T-helper 22 cell (primary cell): ENCODE data around the gene ANKRD44.

Source experiments
- DNase-seq: peaks from one replicate; pipeline ENCODE4 v3.0.0-alpha.2; 2020; ENCODE audit warnings: low read depth

ANKRD44 gene

GRCh38 chr2:197108758-197109157 lies 201.8 kb downstream of the ANKRD44 start:
- DNase-seq: no peak

GRCh38 chr2:197107291-197108269 lies 203.0 kb downstream of the ANKRD44 start:
- DNase-seq: no peak

DNA sequence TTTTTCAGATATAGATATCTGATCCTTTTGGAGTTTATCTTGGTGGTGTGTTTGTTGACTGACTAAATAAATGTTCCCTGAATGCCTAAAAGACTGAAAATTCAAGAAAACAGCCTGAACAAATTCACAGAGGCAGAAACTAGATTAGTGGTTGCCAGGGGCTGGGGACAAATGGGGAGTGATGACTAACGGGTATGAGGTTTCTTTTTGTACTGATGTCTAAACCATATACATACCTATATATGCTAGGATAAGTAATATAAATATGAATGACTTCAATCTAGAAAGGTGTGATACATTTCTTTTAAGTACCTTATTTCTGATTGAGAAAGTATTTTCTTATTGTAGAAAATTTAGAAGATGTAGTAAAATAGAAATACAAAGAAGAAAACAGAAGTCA lies 207.2 kb downstream of the ANKRD44 start:
- DNase-seq: no peak

GRCh38 chr2:197102231-197102630 lies 208.3 kb downstream of the ANKRD44 start:
- DNase-seq: no peak

- DNase-seq: no peak
These were observed 209.1 kb downstream of the ANKRD44 start for GRCh38 chr2:197101519-197101918.

DNA sequence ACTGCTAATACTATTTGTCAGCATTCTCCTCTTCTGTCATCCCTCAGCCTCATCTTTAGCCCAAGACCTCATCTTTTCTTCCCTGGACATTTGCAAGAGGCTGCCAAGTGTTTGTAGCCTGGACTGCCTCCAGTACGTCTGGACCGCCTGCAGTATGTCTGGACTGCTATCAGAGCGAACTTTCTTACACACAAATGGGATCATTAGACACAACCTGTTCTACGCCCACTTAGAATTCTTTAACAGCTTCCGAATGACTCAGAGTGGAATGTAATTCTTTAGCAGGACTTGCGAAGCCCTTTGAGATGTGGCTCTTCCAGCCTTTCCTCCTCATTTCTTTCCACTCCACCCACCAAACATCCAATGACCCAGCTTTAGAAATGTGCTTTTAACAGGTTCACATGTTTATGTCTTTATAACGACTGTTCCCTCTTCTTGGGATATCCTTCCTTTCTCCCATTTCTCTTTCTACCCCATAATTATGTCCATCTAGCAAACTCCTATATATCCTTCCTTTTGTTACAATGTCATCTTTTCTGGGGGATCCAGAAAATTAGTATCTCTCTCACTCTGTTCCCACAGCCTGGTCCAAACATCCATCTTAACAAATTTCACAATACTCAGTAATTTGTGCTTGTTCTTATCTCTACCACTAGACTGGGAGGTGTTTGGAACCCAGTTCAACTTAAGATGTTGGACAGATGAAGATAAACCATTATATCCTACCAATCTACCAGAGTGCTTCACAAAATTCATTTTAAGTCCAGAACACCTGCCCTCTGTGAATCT lies 212.8 kb downstream of the ANKRD44 start:
- DNase-seq: no peak

GRCh38 chr2:197096649-197097048 lies 213.9 kb downstream of the ANKRD44 start:
- DNase-seq: no peak

- no peak for DNase-seq
These were observed 218.1 kb downstream of the ANKRD44 start for GRCh38 chr2:197092431-197092830.

- DNase-seq: no peak
These were observed 219.7 kb downstream of the ANKRD44 start for GRCh38 chr2:197090742-197091367.

- no peak for DNase-seq
These were observed 220.9 kb downstream of the ANKRD44 start for GRCh38 chr2:197089655-197090054.

- no peak for DNase-seq
These were observed 221.9 kb downstream of the ANKRD44 start for GRCh38 chr2:197088694-197089093.

DNA sequence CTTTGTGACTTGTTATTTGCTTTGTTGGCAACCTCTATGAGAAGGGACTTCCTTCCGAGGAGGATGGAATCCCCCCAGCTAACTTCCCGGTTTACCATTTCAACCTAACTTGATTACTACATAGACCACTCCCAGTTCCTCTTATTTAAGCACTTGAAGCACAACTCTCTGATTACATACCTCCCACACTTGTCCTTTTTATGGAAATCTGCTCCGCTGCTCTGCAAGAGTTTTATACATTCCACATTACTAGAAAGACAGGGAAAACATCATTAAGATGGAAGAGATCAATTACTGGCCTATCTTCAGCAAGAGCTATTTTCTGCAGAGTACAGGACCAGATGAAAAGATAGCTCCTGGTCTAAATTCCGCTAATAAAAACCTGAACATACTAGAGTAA lies 224.1 kb downstream of the ANKRD44 start:
- DNase-seq: no peak

DNA sequence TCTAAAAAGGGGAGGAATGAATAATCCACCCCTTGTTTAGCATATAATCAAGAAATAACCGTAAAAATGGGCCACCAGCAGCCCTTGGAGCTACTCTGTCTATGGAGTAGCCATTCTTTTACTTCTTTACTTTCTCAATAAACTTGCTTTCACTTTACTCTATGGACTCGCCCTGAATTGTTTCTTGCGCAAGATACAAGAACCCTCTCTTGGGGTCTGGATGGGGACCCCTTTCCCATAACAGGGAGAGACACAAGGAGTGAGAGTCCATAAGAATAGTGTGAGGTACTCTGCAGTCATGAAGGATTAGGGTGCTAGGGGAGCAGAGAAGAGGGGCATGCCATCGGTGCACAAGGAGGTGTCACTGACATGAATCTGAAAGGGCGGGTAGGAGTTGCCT lies 224.9 kb downstream of the ANKRD44 start:
- no peak for DNase-seq

DNA sequence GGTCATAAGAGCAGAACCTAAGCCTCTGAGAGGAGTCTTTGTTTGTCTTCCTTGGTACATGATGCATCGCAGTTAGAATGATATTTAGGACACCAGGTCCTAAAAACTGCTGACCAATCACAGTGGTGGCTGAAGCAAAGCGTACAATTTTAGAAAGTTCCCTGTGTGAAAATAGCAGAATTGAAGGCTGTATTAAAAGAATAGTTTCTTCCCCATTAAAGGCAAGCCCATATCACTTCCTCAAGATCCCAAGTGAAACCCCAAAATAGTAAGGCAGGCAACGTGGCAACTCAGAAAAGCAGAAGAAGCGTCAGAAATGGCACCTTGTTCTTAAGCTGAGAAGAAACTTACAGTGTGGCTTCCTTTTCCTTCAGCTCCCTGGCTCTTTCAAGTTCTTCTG lies 229.3 kb downstream of the ANKRD44 start:
- no peak for DNase-seq

DNA sequence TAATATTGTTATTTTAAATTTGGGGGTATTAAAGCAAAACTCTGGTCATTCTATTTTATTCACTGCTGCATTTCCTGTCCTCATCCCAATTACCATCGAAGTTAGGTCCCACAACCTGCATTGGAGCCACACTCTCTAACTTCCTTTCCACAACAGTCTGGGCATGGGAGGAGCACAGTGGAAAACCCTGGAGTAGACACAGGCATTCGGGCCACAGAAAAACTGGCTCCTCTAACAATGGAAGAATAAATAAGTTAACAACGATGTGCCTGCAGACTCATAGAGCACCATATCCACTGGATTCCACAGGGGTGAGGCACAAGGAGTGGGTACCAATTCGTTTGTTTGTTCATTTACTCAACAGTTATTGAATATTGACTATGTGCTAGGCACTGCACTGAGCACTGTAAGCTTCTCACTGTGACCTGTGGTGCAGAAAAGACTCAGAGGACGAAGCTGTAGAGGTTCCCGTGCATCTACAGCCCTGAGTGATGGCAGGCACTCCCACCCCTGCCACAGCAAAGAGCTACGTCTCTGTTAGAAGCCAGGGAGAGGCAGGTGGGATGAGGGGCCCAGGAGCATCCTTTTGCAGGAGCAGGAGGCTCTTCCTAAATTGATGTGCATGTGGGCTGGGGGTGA lies 229.9 kb downstream of the ANKRD44 start:
- no peak for DNase-seq

DNA sequence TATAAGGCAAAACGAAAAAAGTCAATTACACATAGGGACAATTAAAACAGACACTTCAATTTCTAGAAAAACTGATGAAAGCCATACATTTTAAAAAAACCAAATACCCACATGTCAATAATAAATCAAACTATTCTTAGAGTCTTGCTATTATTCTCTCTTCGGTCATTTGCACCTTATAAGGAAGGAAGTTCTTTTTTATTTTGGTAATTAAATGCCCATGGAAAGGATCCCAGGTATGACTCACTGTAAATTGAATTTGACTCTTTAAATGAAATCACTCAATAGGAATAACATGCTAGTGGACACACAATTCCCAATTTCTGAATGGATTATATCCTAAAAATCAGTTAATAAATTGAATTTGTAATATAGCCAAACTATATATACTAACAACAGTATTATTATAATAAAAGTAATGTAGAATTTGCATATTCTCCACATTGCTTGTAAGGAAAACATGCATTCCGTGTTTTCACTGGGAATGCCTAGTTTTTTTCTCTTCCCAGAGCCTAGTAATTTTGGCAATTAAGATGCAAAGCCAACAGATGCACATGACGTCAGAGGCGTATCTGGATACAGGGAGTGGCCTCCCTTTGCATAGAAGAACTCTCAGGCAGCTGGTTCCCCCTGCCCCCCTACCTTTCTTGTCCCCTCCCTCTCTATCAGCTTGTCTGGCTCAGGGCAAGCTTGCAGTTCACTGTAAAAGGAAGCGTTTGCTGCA lies 230.6 kb downstream of the ANKRD44 start:
- DNase-seq: no peak

DNA sequence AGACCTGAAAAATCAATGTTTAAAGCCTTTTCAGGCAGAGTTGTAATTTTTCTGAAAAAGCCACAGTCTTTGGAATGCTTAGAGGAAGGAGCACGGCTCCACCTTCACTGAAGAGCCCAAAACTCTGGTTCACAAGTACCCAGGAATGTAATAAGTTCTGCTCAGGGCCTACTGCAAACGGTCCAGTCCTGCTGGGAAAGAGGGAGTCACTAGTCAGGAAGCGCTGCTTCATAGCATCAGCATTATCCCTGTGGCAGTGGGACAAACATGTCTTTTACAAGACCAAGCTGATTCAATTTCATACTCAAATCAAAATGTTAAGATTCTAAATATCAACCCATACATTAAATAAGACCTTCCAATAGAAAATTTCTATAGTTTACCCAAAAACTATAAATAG lies 231.2 kb downstream of the ANKRD44 start:
- DNase-seq: no peak

DNA sequence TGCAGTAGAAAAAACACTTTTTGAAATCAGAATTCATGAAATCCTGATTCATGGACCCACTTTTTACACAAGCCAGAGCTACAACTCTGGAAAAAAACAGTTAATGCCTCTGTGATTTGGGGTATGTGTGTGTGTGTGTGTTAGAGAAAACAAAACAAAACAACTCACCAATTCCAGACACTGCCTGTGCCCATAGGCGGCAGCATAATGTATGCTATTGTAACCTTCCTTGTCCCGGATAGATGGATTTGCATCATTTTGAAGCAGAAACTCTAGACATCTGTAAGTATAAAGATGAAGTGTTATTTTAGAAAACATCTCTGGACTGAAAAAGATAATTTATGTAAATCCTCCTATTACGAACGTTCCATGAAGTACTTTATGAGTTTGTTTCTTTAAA lies 232.0 kb downstream of the ANKRD44 start:
- no peak for DNase-seq

GRCh38 chr2:197077336-197077735 lies 233.2 kb downstream of the ANKRD44 start:
- no peak for DNase-seq

- DNase-seq: no peak
These were observed 233.9 kb downstream of the ANKRD44 start for GRCh38 chr2:197076652-197077051.

DNA sequence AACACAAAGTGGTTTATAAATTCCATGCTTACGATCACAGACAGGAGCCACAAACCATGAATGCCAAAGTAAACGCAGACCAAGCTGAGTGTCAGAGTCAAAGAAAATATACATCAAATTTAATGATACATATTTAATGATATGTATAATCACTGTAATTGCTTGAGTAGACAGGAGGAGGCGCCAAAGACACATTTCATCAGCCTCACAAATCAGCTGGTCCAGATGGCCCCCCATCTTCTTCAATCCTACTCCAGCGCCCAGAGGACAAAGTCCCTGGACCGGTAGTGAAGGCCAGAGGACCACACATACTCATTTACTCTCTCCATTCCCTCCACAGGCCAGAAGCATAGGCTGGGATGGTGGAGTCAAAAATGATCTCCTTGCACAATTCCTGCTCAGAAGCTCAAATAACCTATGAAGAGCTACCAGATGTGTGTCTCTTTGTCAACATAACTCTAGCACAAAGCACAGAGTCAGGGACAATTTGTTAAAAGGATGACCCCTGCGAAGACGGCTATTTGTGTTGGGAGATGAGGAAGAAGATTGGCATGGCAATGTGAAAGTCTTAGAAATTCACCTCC lies 234.7 kb downstream of the ANKRD44 start:
- no peak for DNase-seq
